Fibroblast of the aortic adventitia (primary cell): ENCODE results near the gene HMCN2. TPM values are rescaled to one million over a fixed set of nuclear protein-coding genes. Genes with fewer than 3 reads are reported as not detected.

Experiments
- DNase-seq: peaks from one replicate; pipeline ENCODE4 v3.0.0-alpha.2; 2010; ENCODE audit warnings: low read depth
- H3K4me3 ChIP-seq: 2 replicates; pipeline ENCODE4 v1.5.1; 2011; ENCODE audit warnings: low read depth, mild to moderate bottlenecking, control low read depth, low read length, moderate library complexity
- CTCF ChIP-seq: IDR thresholded peaks from 2 replicates; pipeline ENCODE4 v1.5.1; 2011; ENCODE audit warnings: mild to moderate bottlenecking, low read length, control low read depth, inconsistent platforms; ENCODE audit not compliant: insufficient read depth
- total RNA-seq: library from RNA; depleted of rRNA; stranded (reverse); fragments of >200 nt; gene quantifications from 2 replicates; pipeline ENCODE4 v1.2.3, GENCODE V29; 2012; ENCODE audit warnings: low replicate concordance

The HMCN2 gene
- total RNA-seq, 1 donor = not detected

- no peak for DNase-seq
- H3K4me3 ChIP-seq = no peak overlapping the region
- TF ChIP-seq CTCF = no peak
Measured at GRCh38 chr9:130344366-130344765, 78.8 kb downstream of the HMCN2 start.

GRCh38 chr9:130345009-130345896, 79.7 kb downstream of the HMCN2 start:
- TF ChIP-seq CTCF = no peak
- no peak overlapping the region for H3K4me3 ChIP-seq
- no peak for DNase-seq

- H3K4me3 ChIP-seq = no peak overlapping the region
- no peak for DNase-seq
- TF ChIP-seq CTCF = no peak
Measured at GRCh38 chr9:130345897-130346385, 80.4 kb downstream of the HMCN2 start.

GRCh38 chr9:130346431-130346830, 80.9 kb downstream of the HMCN2 start:
- DNase-seq = no peak
- H3K4me3 ChIP-seq = no peak overlapping the region
- TF ChIP-seq CTCF = no peak

GRCh38 chr9:130347036-130347435, 81.5 kb downstream of the HMCN2 start:
- no peak overlapping the region for H3K4me3 ChIP-seq
- no peak for TF ChIP-seq CTCF
- no peak for DNase-seq

GRCh38 chr9:130347931-130348330, 82.4 kb downstream of the HMCN2 start:
- no peak for TF ChIP-seq CTCF
- H3K4me3 ChIP-seq = no peak overlapping the region
- no peak for DNase-seq
